GM06990 (cell line): ENCODE measurements around the gene GFRA4.

Source experiments
- DNase-seq: peaks from one replicate; pipeline ENCODE4 v3.0.0-alpha.2; 2011; ENCODE audit not compliant: insufficient read length; ENCODE audit errors: extremely low read depth
- H3K27me3 ChIP-seq: replicated peaks from 2 replicates; pipeline ENCODE4 v1.6.0; 2011; ENCODE audit warnings: low read length; ENCODE audit not compliant: control insufficient read depth, insufficient read depth
- H3K36me3 ChIP-seq: 2 replicates; pipeline ENCODE4 v1.5.1; 2011; ENCODE audit warnings: low read length; ENCODE audit not compliant: control insufficient read depth, insufficient read depth
- H3K4me3 ChIP-seq: replicated peaks from 2 replicates; pipeline ENCODE4 v1.5.1; 2011; ENCODE audit warnings: low read depth, mild to moderate bottlenecking, control low read depth, low read length
- CTCF ChIP-seq: IDR thresholded peaks from 2 replicates; pipeline ENCODE4 v1.5.1; 2011; ENCODE audit warnings: low read length, control low read depth, mild to moderate bottlenecking, inconsistent platforms; ENCODE audit not compliant: insufficient read depth, poor library complexity, severe bottlenecking

Gene GFRA4

DNA sequence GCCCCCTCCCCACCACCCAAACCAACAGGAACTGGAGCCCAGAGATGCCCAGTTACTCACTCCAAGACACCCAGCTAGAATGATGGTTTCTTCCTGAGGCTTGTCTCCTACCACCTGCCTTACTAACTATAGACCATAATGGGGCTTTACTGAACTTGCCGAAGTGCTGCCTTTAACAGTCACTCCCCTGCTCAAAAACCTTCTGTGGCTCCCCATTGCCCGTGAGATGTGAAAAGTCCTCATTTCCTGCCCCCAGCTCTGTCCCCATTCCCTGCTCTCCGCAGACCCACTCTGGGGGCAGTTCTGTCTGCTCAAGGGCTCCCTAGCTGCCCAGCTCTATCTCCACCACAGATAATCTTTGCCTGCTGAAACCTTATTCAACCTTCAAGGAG lies 44.3 kb upstream of the GFRA4 start:
- no peak for TF ChIP-seq CTCF
- Histone ChIP-seq H3K27me3 (no peaks in the 10 kb centered on the region; the same call in 1 of the 2 replicates), H3K36me3 (no peaks in the 10 kb centered on the region), H3K4me3 (no peak overlapping the region)
- DNase-seq, result no peak

- no peak for DNase-seq
- H3K27me3 ChIP-seq, result no peaks in the 10 kb centered on the region; the same call in none of the 2 replicates
- H3K4me3 ChIP-seq, result no peak overlapping the region
- H3K36me3 ChIP-seq, result no peaks in the 10 kb centered on the region
- no peak for TF ChIP-seq CTCF
Measured at GRCh38 chr20:3706774-3707507, 43.7 kb upstream of the GFRA4 start.

GRCh38 chr20:3705970-3706739 lies 43.0 kb upstream of the GFRA4 start:
- no peaks in the 10 kb centered on the region; the same call in none of the 2 replicates for H3K27me3 ChIP-seq
- no peaks in the 10 kb centered on the region for H3K36me3 ChIP-seq
- no peak overlapping the region for H3K4me3 ChIP-seq
- no peak for TF ChIP-seq CTCF
- DNase-seq, result no peak

DNA sequence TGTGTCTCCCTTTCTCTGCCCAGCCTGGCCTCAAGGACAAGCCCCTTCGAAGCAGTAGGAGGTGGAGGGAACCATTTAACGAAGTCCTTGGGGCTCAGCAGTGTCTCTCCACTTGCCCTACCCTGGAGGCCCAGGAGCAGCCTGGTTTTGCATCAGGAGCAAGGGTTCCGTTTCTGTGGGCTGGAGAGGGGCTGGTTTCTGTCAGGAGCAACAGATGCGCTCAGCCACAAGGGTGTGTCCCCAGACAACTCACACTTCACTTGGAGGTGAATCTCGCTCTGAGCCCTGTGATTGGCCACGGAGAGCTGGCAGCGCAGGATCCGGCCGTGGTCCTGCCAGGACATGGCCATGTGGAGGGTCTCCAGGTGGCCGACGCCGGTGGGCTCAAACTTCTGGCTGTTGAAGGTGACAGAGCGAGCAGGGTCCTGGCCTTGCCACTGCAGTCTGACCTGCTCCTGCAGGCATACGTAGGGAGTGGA lies 42.3 kb upstream of the GFRA4 start:
- H3K27me3 ChIP-seq, result no peaks in the 10 kb centered on the region; the same call in none of the 2 replicates
- no peak for DNase-seq
- no peaks in the 10 kb centered on the region for H3K36me3 ChIP-seq
- H3K4me3 ChIP-seq, result no peak overlapping the region
- no peak for TF ChIP-seq CTCF

DNA sequence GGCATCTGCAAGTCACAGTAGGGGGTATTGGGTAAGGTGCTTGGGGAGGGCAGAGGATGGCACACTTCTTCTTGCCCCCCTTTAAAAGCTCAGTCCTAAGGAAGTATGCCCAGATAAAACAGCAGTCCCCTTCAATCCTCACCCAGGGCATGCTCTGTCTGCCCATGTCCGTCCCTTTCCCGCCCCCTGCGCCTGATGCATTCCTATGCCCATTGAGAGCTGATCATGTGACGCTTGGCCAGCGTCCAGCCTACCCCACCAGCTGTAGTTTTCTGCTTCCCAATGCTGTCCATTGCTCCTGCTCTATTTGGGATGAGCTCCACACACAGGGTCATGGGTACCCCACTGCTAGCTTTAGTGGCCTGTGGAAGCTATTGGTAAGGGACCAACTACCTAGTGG lies 40.9 kb upstream of the GFRA4 start:
- H3K36me3 ChIP-seq, result no peaks in the 10 kb centered on the region
- no peaks in the 10 kb centered on the region; the same call in none of the 2 replicates for H3K27me3 ChIP-seq
- DNase-seq, result no peak
- no peak overlapping the region for H3K4me3 ChIP-seq
- TF ChIP-seq CTCF, result no peak
